ENCODE measurements around the gene DLK2.
A peak's percentile ranks its signal among the peaks of the same experiment; 100 is the strongest.

DLK2 gene

GRCh38 chr6:43457643-43458042 is 2.3 kb upstream of the DLK2 start:
- no peak for TF ChIP-seq JUND (IDR thresholded peaks at IDR 0.05; ENCODE audit: low read depth)
- in situ Hi-C loops (cut with HindIII; ENCODE audit: low pct_unique_long_range_greater_than_20kb, low sequenced_read_pairs) = no loop called here
- no peak for DNase-seq (ENCODE audit: low read depth in 1 of 2, low spot score in 1 of 2)

GRCh38 chr6:43454696-43455530 is 435 bp downstream of the DLK2 start:
- in situ Hi-C loops (cut with HindIII; ENCODE audit: low pct_unique_long_range_greater_than_20kb, low sequenced_read_pairs) = no loop called here
- peak; percentile 77 to 80 for DNase-seq (ENCODE audit: low read depth in 1 of 2, low spot score in 1 of 2)
- no peak for TF ChIP-seq JUND (IDR thresholded peaks at IDR 0.05; ENCODE audit: low read depth)

- in situ Hi-C loops (cut with HindIII; ENCODE audit: low pct_unique_long_range_greater_than_20kb, low sequenced_read_pairs) = no loop called here
- no peak for DNase-seq (ENCODE audit: low read depth in 1 of 2, low spot score in 1 of 2)
These were observed 1.1 kb downstream of the DLK2 start for GRCh38 chr6:43454290-43454695.

GRCh38 chr6:43453831-43454230 is 1.5 kb downstream of the DLK2 start:
- DNase-seq (ENCODE audit: low read depth in 1 of 2, low spot score in 1 of 2) = no peak
- no peak for TF ChIP-seq JUND (IDR thresholded peaks at IDR 0.05; ENCODE audit: low read depth)
- in situ Hi-C loops (cut with HindIII; ENCODE audit: low pct_unique_long_range_greater_than_20kb, low sequenced_read_pairs) = no loop called here

More at GRCh38 chr6:43454290-43454695, 1.1 kb downstream of the DLK2 start:
- TF ChIP-seq JUND (IDR thresholded peaks at IDR 0.05; ENCODE audit: low read depth) = no peak

- in situ Hi-C loops (cut with HindIII; ENCODE audit: low pct_unique_long_range_greater_than_20kb, low sequenced_read_pairs) = no loop called here
- no peak for TF ChIP-seq JUND (IDR thresholded peaks at IDR 0.05; ENCODE audit: low read depth)
- no peak for DNase-seq (ENCODE audit: low read depth in 1 of 2, low spot score in 1 of 2)
These were observed 2.5 kb downstream of the DLK2 start for GRCh38 chr6:43452896-43453295.

- in situ Hi-C loops (cut with HindIII; ENCODE audit: low pct_unique_long_range_greater_than_20kb, low sequenced_read_pairs) = no loop called here
- no peak for DNase-seq (ENCODE audit: low read depth in 1 of 2, low spot score in 1 of 2)
- no peak for TF ChIP-seq JUND (IDR thresholded peaks at IDR 0.05; ENCODE audit: low read depth)
These were observed 3.4 kb downstream of the DLK2 start for GRCh38 chr6:43451939-43452338.

GRCh38 chr6:43451348-43451747 is 4.0 kb downstream of the DLK2 start:
- TF ChIP-seq JUND (IDR thresholded peaks at IDR 0.05; ENCODE audit: low read depth) = no peak
- in situ Hi-C loops (cut with HindIII; ENCODE audit: low pct_unique_long_range_greater_than_20kb, low sequenced_read_pairs) = no loop called here
- DNase-seq (ENCODE audit: low read depth in 1 of 2, low spot score in 1 of 2) = no peak

GRCh38 chr6:43450699-43451131 is 4.6 kb downstream of the DLK2 start:
- TF ChIP-seq JUND (IDR thresholded peaks at IDR 0.05; ENCODE audit: low read depth) = no peak
- in situ Hi-C loops (cut with HindIII; ENCODE audit: low pct_unique_long_range_greater_than_20kb, low sequenced_read_pairs) = no loop called here
- DNase-seq (ENCODE audit: low read depth in 1 of 2, low spot score in 1 of 2) = no peak

GRCh38 chr6:43448916-43449315 is 6.4 kb downstream of the DLK2 start:
- no peak for DNase-seq (ENCODE audit: low read depth in 1 of 2, low spot score in 1 of 2)
- in situ Hi-C loops (cut with HindIII; ENCODE audit: low pct_unique_long_range_greater_than_20kb, low sequenced_read_pairs) = no loop called here

GRCh38 chr6:43447604-43448003 is 7.7 kb downstream of the DLK2 start:
- in situ Hi-C loops (cut with HindIII; ENCODE audit: low pct_unique_long_range_greater_than_20kb, low sequenced_read_pairs) = no loop called here
- no peak for DNase-seq (ENCODE audit: low read depth in 1 of 2, low spot score in 1 of 2)
- no peak for TF ChIP-seq JUND (IDR thresholded peaks at IDR 0.05; ENCODE audit: low read depth)

More at GRCh38 chr6:43448916-43449315, 6.4 kb downstream of the DLK2 start:
- TF ChIP-seq JUND (IDR thresholded peaks at IDR 0.05; ENCODE audit: low read depth) = no peak

GRCh38 chr6:43445576-43445975 is 9.8 kb downstream of the DLK2 start:
- in situ Hi-C loops (cut with HindIII; ENCODE audit: low pct_unique_long_range_greater_than_20kb, low sequenced_read_pairs) = no loop called here
- no peak for TF ChIP-seq JUND (IDR thresholded peaks at IDR 0.05; ENCODE audit: low read depth)
- DNase-seq (ENCODE audit: low read depth in 1 of 2, low spot score in 1 of 2) = no peak

GRCh38 chr6:43444582-43444981 is 10.8 kb downstream of the DLK2 start:
- DNase-seq (ENCODE audit: low read depth in 1 of 2, low spot score in 1 of 2) = no peak
- in situ Hi-C loops (cut with HindIII; ENCODE audit: low pct_unique_long_range_greater_than_20kb, low sequenced_read_pairs) = no loop called here
- TF ChIP-seq JUND (IDR thresholded peaks at IDR 0.05; ENCODE audit: low read depth) = no peak

- in situ Hi-C loops (cut with HindIII; ENCODE audit: low pct_unique_long_range_greater_than_20kb, low sequenced_read_pairs) = no loop called here
- DNase-seq (ENCODE audit: low read depth in 1 of 2, low spot score in 1 of 2) = no peak
- no peak for TF ChIP-seq JUND (IDR thresholded peaks at IDR 0.05; ENCODE audit: low read depth)
These were observed 11.3 kb downstream of the DLK2 start for GRCh38 chr6:43444036-43444435.

GRCh38 chr6:43442935-43443334 is 12.4 kb downstream of the DLK2 start:
- TF ChIP-seq JUND (IDR thresholded peaks at IDR 0.05; ENCODE audit: low read depth) = no peak
- in situ Hi-C loops (cut with HindIII; ENCODE audit: low pct_unique_long_range_greater_than_20kb, low sequenced_read_pairs) = no loop called here

More at GRCh38 chr6:43442935-43443334, 12.4 kb downstream of the DLK2 start:
- no peak for DNase-seq (ENCODE audit: low read depth in 1 of 2, low spot score in 1 of 2)
